HG03108 (cell line): ENCODE results near the gene CEP95.

Experiments
- ATAC-seq: cut with Tn5 transposase; IDR thresholded peaks from one replicate; pipeline ENCODE4 v1.9.1; 2021; ENCODE audit warnings: moderate library complexity; ENCODE audit not compliant: unreplicated experiment

The CEP95 gene

GRCh38 chr17:64509179-64509578, 2.4 kb downstream of the CEP95 start:
- ATAC-seq: no peak

GRCh38 chr17:64515419-64515818, 8.6 kb downstream of the CEP95 start:
- no peak for ATAC-seq

- ATAC-seq: no peak
These were observed 9.1 kb downstream of the CEP95 start for GRCh38 chr17:64515829-64516228.

- ATAC-seq: no peak
These were observed 12.8 kb downstream of the CEP95 start for GRCh38 chr17:64519601-64520000.

GRCh38 chr17:64520359-64520758, 13.6 kb downstream of the CEP95 start:
- no peak for ATAC-seq

GRCh38 chr17:64527914-64528313, 21.1 kb downstream of the CEP95 start:
- no peak for ATAC-seq

GRCh38 chr17:64529221-64529620, 22.4 kb downstream of the CEP95 start:
- ATAC-seq: no peak

GRCh38 chr17:64531955-64532371, 25.2 kb downstream of the CEP95 start:
- no peak for ATAC-seq

GRCh38 chr17:64532409-64532808, 25.6 kb downstream of the CEP95 start:
- no peak for ATAC-seq

GRCh38 chr17:64533784-64534183, 27.0 kb downstream of the CEP95 start:
- ATAC-seq: no peak

GRCh38 chr17:64534187-64534586, 27.4 kb downstream of the CEP95 start:
- ATAC-seq: no peak

GRCh38 chr17:64535357-64535756, 28.6 kb downstream of the CEP95 start:
- ATAC-seq: no peak

- no peak for ATAC-seq
These were observed 30.1 kb downstream of the CEP95 start for GRCh38 chr17:64536913-64537312.

- ATAC-seq: no peak
These were observed 30.7 kb downstream of the CEP95 start for GRCh38 chr17:64537488-64537887.

- ATAC-seq: no peak
These were observed 31.8 kb downstream of the CEP95 start for GRCh38 chr17:64538508-64539130.

GRCh38 chr17:64540118-64540776, 33.5 kb downstream of the CEP95 start:
- ATAC-seq: no peak

- no peak for ATAC-seq
These were observed 38.0 kb downstream of the CEP95 start for GRCh38 chr17:64544742-64545141.

GRCh38 chr17:64546716-64547115, 39.9 kb downstream of the CEP95 start:
- ATAC-seq: no peak

- no peak for ATAC-seq
These were observed 40.5 kb downstream of the CEP95 start for GRCh38 chr17:64547319-64547718.

- no peak for ATAC-seq
These were observed 44.7 kb downstream of the CEP95 start for GRCh38 chr17:64551461-64551860.

- ATAC-seq: no peak
These were observed 47.4 kb downstream of the CEP95 start for GRCh38 chr17:64554028-64554637.

- ATAC-seq: no peak
These were observed 48.5 kb downstream of the CEP95 start for GRCh38 chr17:64555281-64555680.
